Measurements from ENCODE around the gene LNX2.

LNX2 gene

DNA sequence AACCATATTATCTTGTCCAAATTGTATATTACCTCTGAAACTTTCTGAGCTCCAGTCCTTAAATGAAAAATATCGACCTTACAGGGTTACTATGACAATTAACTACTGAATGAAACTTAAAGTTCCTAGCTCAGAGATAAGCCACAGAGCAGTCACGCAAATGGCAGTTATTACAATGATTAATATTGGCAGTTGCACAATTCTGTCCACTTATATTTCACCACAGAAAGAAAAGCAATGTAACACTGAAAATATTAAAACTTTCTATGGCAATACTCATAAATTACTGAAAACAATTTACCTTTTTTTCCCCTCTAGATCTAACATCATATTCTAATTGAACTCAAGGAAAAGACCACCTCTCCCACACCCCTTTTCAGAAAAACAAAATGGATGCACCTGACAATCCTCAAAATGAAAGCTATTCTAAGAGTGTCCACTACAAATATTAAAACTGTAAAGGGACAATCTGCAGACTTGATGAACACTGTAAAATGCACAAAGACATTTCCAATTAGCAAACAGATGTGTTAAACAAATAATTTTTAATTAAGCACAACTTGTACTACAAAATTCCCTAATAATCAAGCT, 14.6 kb downstream of the LNX2 start:
- H3K27ac ChIP-seq (ENCODE audit: low read depth, low read length, poor library complexity, severe bottlenecking): no peak overlapping the region
- H3K4me2 ChIP-seq (ENCODE audit: low read length): no peak overlapping the region

GRCh38 chr13:27605099-27605498, 15.2 kb downstream of the LNX2 start:
- H3F3A ChIP-seq (ENCODE audit: insufficient read depth, low read length): no peaks in the 10 kb centered on the region
- no peak overlapping the region for H3K4me3 ChIP-seq (ENCODE audit: low read depth, low read length, poor library complexity, severe bottlenecking)
- no peak overlapping the region for H3K9ac ChIP-seq (ENCODE audit: low read length)
- no peaks in the 10 kb centered on the region for H3K4me1 ChIP-seq (ENCODE audit: insufficient read depth, low read length, severe bottlenecking)
- 0 out of 2 replicates have a peak, but pooled peaks cover 3% of the 10 kb centered on the region for H4K20me1 ChIP-seq (ENCODE audit: insufficient read depth, low read length)
- no peak overlapping the region for H2AFZ ChIP-seq (ENCODE audit: low read length)
- H3K9me2 ChIP-seq (ENCODE audit: low read depth, low read length): no peaks in the 10 kb centered on the region
- no peaks in the 10 kb centered on the region for H3K27me3 ChIP-seq (ENCODE audit: insufficient read depth, low read length)
- H3K79me2 ChIP-seq (ENCODE audit: insufficient read depth, low read length): peaks cover 21% of the 10 kb centered on the region
- no peak overlapping the region for H3K27ac ChIP-seq (ENCODE audit: low read depth, low read length, poor library complexity, severe bottlenecking)
- no peak overlapping the region for H3K4me2 ChIP-seq (ENCODE audit: low read length)
- no peak for TF ChIP-seq EZH2 (IDR thresholded peaks at IDR 0.05; ENCODE audit: borderline replicate concordance, low read length)
- 0 out of 2 replicates have a peak, but pooled peaks cover 3% of the 10 kb centered on the region for H3K9me3 ChIP-seq (ENCODE audit: low read length)
- no peaks in the 10 kb centered on the region for H3K36me3 ChIP-seq (ENCODE audit: insufficient read depth, low read length)

More for the DNA sequence above, 14.6 kb downstream of the LNX2 start:
- no peak overlapping the region for H2AFZ ChIP-seq (ENCODE audit: low read length)
- H3F3A ChIP-seq (ENCODE audit: insufficient read depth, low read length): no peaks in the 10 kb centered on the region
- 0 out of 2 replicates have a peak, but pooled peaks cover 3% of the 10 kb centered on the region for H4K20me1 ChIP-seq (ENCODE audit: insufficient read depth, low read length)
- no peak overlapping the region for H3K4me3 ChIP-seq (ENCODE audit: low read depth, low read length, poor library complexity, severe bottlenecking)
- H3K9me3 ChIP-seq (ENCODE audit: low read length): 0 out of 2 replicates have a peak, but pooled peaks cover 3% of the 10 kb centered on the region
- TF ChIP-seq EZH2 (IDR thresholded peaks at IDR 0.05; ENCODE audit: borderline replicate concordance, low read length): no peak
- TF ChIP-seq, protein P1, sequence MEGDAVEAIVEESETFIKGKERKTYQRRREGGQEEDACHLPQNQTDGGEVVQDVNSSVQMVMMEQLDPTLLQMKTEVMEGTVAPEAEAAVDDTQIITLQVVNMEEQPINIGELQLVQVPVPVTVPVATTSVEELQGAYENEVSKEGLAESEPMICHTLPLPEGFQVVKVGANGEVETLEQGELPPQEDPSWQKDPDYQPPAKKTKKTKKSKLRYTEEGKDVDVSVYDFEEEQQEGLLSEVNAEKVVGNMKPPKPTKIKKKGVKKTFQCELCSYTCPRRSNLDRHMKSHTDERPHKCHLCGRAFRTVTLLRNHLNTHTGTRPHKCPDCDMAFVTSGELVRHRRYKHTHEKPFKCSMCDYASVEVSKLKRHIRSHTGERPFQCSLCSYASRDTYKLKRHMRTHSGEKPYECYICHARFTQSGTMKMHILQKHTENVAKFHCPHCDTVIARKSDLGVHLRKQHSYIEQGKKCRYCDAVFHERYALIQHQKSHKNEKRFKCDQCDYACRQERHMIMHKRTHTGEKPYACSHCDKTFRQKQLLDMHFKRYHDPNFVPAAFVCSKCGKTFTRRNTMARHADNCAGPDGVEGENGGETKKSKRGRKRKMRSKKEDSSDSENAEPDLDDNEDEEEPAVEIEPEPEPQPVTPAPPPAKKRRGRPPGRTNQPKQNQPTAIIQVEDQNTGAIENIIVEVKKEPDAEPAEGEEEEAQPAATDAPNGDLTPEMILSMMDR (IDR thresholded peaks at IDR 0.05; ENCODE audit: low read length): no peak
- H3K27me3 ChIP-seq (ENCODE audit: insufficient read depth, low read length): no peaks in the 10 kb centered on the region
- H3K9me2 ChIP-seq (ENCODE audit: low read depth, low read length): no peaks in the 10 kb centered on the region
- H3K79me2 ChIP-seq (ENCODE audit: insufficient read depth, low read length): peaks cover 24% of the 10 kb centered on the region
- no peaks in the 10 kb centered on the region for H3K4me1 ChIP-seq (ENCODE audit: insufficient read depth, low read length, severe bottlenecking)
- no peak overlapping the region for H3K9ac ChIP-seq (ENCODE audit: low read length)
- no peaks in the 10 kb centered on the region for H3K36me3 ChIP-seq (ENCODE audit: insufficient read depth, low read length)

GRCh38 chr13:27601803-27602202, 18.5 kb downstream of the LNX2 start:
- H2AFZ ChIP-seq (ENCODE audit: low read length): no peak overlapping the region
- no peaks in the 10 kb centered on the region for H4K20me1 ChIP-seq (ENCODE audit: insufficient read depth, low read length)
- H3K9ac ChIP-seq (ENCODE audit: low read length): no peak overlapping the region
- H3K4me1 ChIP-seq (ENCODE audit: insufficient read depth, low read length, severe bottlenecking): no peaks in the 10 kb centered on the region
- no peaks in the 10 kb centered on the region for H3K36me3 ChIP-seq (ENCODE audit: insufficient read depth, low read length)
- TF ChIP-seq, protein P1 (IDR thresholded peaks at IDR 0.05; ENCODE audit: low read length): no peak
- no peak for TF ChIP-seq EZH2 (IDR thresholded peaks at IDR 0.05; ENCODE audit: borderline replicate concordance, low read length)
- H3K27ac ChIP-seq (ENCODE audit: low read depth, low read length, poor library complexity, severe bottlenecking): no peak overlapping the region
- H3K4me3 ChIP-seq (ENCODE audit: low read depth, low read length, poor library complexity, severe bottlenecking): no peak overlapping the region
- 0 out of 2 replicates have a peak, but pooled peaks cover 3% of the 10 kb centered on the region for H3K9me3 ChIP-seq (ENCODE audit: low read length)
- no peaks in the 10 kb centered on the region for H3K9me2 ChIP-seq (ENCODE audit: low read depth, low read length)
- H3K4me2 ChIP-seq (ENCODE audit: low read length): no peak overlapping the region
- no peaks in the 10 kb centered on the region for H3F3A ChIP-seq (ENCODE audit: insufficient read depth, low read length)
- peaks cover 12% of the 10 kb centered on the region; the same call in 1 of the 2 replicates for H3K79me2 ChIP-seq (ENCODE audit: insufficient read depth, low read length)
- no peaks in the 10 kb centered on the region for H3K27me3 ChIP-seq (ENCODE audit: insufficient read depth, low read length)

- H3K4me2 ChIP-seq (ENCODE audit: low read length): no peak overlapping the region
- no peaks in the 10 kb centered on the region for H3K9me2 ChIP-seq (ENCODE audit: low read depth, low read length)
- H3K9ac ChIP-seq (ENCODE audit: low read length): no peak overlapping the region
- H3K27ac ChIP-seq (ENCODE audit: low read depth, low read length, poor library complexity, severe bottlenecking): no peak overlapping the region
- TF ChIP-seq EZH2 (IDR thresholded peaks at IDR 0.05; ENCODE audit: borderline replicate concordance, low read length): no peak
- no peak overlapping the region for H3K4me3 ChIP-seq (ENCODE audit: low read depth, low read length, poor library complexity, severe bottlenecking)
- peaks cover 9% of the 10 kb centered on the region; the same call in 1 of the 2 replicates for H3K79me2 ChIP-seq (ENCODE audit: insufficient read depth, low read length)
- no peaks in the 10 kb centered on the region for H3F3A ChIP-seq (ENCODE audit: insufficient read depth, low read length)
- no peaks in the 10 kb centered on the region for H3K4me1 ChIP-seq (ENCODE audit: insufficient read depth, low read length, severe bottlenecking)
- H3K27me3 ChIP-seq (ENCODE audit: insufficient read depth, low read length): no peaks in the 10 kb centered on the region
- H3K9me3 ChIP-seq (ENCODE audit: low read length): 0 out of 2 replicates have a peak, but pooled peaks cover 3% of the 10 kb centered on the region
- no peaks in the 10 kb centered on the region for H3K36me3 ChIP-seq (ENCODE audit: insufficient read depth, low read length)
- H2AFZ ChIP-seq (ENCODE audit: low read length): no peak overlapping the region
- H4K20me1 ChIP-seq (ENCODE audit: insufficient read depth, low read length): no peaks in the 10 kb centered on the region
These were observed 19.1 kb downstream of the LNX2 start for GRCh38 chr13:27601208-27601607.
